GM10248 (cell line): ENCODE data around the gene YWHAG.
"Not testable (repeated sequence)": the region's sequence is repeated elsewhere in the genome, so short reads cannot be mapped to it uniquely, and the experiment has no call there.

ENCODE experiments used
- CTCF ChIA-PET: fragments of 300-600 bp; sonication (Branson Sonifier 250); formaldehyde crosslinking; extraction: SDS; loops from one replicate; lab custom pipeline; 2021; ENCODE audit warnings: antibody characterized with exemption; lab: Yijun Ruan, JAX
- POLR2A ChIA-PET: fragments of 350-650 bp; sonication (Branson Sonifier 250); formaldehyde crosslinking; extraction: SDS; loops from one replicate; lab custom pipeline; 2020; ENCODE audit warnings: antibody characterized with exemption; lab: Yijun Ruan, JAX
- DNase-seq: peaks from one replicate; pipeline ENCODE4 v3.0.0; 2012; ENCODE audit errors: extremely low spot score
- TF ChIP-seq, protein P1 (sequence below): IDR thresholded peaks from 2 replicates; pipeline ENCODE4 v1.5.1; 2012; ENCODE audit warnings: mild to moderate bottlenecking, low read depth; ENCODE audit errors: extremely low read depth, missing control alignments, control extremely low read depth

The YWHAG gene

DNA sequence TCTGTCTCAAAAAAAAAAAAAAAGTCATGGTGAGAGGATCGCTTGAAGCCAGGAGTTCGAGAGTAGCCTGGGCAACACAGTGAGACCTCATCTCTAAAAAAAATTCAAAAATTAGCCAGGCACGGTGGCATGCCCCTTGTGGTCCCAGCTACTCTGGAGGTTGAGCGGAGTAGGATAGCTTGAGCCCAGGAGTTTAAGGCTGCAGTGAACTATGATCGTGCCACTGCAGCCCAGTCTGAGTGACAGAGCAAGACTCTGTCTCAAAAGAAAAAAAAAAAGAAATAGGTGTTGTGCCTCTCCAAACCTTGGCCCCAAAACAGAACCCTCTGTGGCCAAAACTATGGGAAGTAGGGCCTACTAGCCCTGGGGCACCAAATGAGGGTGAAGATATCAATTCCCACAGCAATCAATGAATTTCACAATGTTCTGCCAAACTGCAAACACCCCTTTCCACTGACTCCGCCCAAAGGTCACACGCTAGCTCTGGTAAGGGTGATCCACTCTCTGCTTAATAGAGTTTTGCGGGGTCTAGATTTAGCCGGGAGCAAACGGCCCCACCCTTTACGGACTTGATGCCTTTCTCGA, 33.8 kb upstream of the YWHAG start:
- no peak for DNase-seq
- ChIA-PET CTCF (no interaction called here), POLR2A (interaction anchor here (0.7 kb wide), 1 partner anchor 28 kb away, joined by 3 read pairs; no protein-coding TSS in a partner anchor)
- TF ChIP-seq, protein P1, sequence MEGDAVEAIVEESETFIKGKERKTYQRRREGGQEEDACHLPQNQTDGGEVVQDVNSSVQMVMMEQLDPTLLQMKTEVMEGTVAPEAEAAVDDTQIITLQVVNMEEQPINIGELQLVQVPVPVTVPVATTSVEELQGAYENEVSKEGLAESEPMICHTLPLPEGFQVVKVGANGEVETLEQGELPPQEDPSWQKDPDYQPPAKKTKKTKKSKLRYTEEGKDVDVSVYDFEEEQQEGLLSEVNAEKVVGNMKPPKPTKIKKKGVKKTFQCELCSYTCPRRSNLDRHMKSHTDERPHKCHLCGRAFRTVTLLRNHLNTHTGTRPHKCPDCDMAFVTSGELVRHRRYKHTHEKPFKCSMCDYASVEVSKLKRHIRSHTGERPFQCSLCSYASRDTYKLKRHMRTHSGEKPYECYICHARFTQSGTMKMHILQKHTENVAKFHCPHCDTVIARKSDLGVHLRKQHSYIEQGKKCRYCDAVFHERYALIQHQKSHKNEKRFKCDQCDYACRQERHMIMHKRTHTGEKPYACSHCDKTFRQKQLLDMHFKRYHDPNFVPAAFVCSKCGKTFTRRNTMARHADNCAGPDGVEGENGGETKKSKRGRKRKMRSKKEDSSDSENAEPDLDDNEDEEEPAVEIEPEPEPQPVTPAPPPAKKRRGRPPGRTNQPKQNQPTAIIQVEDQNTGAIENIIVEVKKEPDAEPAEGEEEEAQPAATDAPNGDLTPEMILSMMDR, result no peak

DNA sequence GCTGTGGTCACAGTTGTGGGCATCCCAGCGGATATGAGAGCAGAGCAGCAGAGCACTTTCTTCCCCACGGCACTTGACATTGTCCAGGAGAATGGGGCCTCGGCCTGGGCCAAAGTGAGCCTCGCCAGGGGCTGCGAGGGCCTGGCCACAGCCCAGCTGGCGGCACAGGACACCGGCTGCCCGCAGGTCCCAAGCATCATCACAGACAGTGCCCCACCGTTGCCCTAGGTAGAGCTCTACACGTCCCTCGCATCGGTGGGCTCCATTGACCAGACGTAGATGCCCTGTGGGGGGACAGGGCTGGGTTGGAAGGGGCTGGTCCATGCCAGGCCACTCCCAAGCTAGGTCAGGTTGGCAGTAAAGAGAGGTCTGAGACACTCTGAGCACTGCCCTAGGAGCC, 31.3 kb upstream of the YWHAG start:
- no peak for DNase-seq
- TF ChIP-seq, protein P1, result no peak
- ChIA-PET CTCF (interaction anchor here (2.4 kb wide), 1 partner anchor 30 kb away, joined by 7 read pairs; no protein-coding TSS in a partner anchor), POLR2A (no interaction called here)

GRCh38 chr7:76387789-76388188, 29.0 kb upstream of the YWHAG start:
- DNase-seq, POLR2A ChIA-PET: not testable (repeated sequence)
- CTCF ChIA-PET, result interaction anchor here (1.0 kb wide), 1 partner anchor 37 kb away, joined by 3 read pairs; the partner anchor contains the start of gene ZP3

GRCh38 chr7:76386691-76387260, 28.0 kb upstream of the YWHAG start:
- POLR2A ChIA-PET, result interaction anchor here (0.6 kb wide), 1 partner anchor 1143 kb away, joined by 4 read pairs; no protein-coding TSS in a partner anchor
- TF ChIP-seq, protein P1, result no peak
- CTCF ChIA-PET, result no interaction called here
- DNase-seq, result no peak

- ChIA-PET POLR2A (no interaction called here), CTCF (no interaction called here)
- TF ChIP-seq, protein P1, result no peak
- DNase-seq, result no peak
These were observed 24.5 kb upstream of the YWHAG start for GRCh38 chr7:76383089-76383944.

DNA sequence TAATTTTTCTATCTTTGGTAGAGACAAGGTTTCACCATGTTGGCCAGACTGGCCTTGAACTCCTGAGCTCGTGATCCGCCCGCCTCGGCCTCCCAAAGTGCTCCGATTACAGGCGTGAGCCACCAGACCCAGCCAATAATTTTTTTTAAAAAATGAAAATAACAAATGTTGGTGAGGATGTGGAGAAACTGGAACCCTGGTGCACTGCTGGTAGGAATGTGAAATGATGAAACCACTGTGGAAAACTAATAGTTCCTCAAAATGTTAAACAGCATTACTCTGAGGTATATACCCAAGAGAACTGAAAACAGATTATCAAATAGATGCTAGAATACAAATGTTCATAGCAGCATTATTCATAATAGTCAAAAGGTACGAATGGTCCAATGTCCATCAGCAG, 23.0 kb upstream of the YWHAG start:
- DNase-seq, result no peak
- ChIA-PET CTCF (no interaction called here), POLR2A (no interaction called here)
- TF ChIP-seq, protein P1, result no peak
